Activated T-cell treated with anti-CD3 and anti-CD28 coated beads, Interleukin-2, amount 50 U/mL, for 72 hours (primary cell): ENCODE measurements around the gene APCDD1L. TPM values are rescaled to one million over a fixed set of nuclear protein-coding genes. Genes with fewer than 3 reads are reported as not detected.

Experiments used
- ATAC-seq, 2 donors: fragments of 150-1000 bp; cut with Tn5 transposase; replicated peaks in 1 of 2; 2 replicates each; pipeline ENCODE4 v1.10.0; 2021; ENCODE audit warnings: moderate library complexity in 2 of 2, mild to moderate bottlenecking in 1 of 2
- DNase-seq, 2 donors: peaks; one replicate each; pipeline ENCODE4 v3.0.0; 2021 to 2022; ENCODE audit warnings: mixed read lengths in 1 of 2
- H3K27ac Mint-ChIP-seq: one replicate; pipeline ENCODE4 v1.8.0; 2022; ENCODE audit warnings: mild to moderate bottlenecking, moderate library complexity, mixed read lengths
- H3K27me3 Mint-ChIP-seq: one replicate; pipeline ENCODE4 v1.8.0; 2022; ENCODE audit warnings: low read depth, mixed read lengths
- H3K36me3 Mint-ChIP-seq, 2 donors: one replicate each; pipeline ENCODE4 v1.8.0; 2022; ENCODE audit warnings: mixed read lengths in 2 of 2, mild to moderate bottlenecking in 1 of 2; ENCODE audit not compliant: insufficient read depth in 2 of 2
- H3K4me1 Mint-ChIP-seq: one replicate; pipeline ENCODE4 v1.8.0; 2022; ENCODE audit warnings: low read depth, mixed read lengths
- H3K4me3 Mint-ChIP-seq, 2 donors: one replicate each; pipeline ENCODE4 v1.8.0; 2022; ENCODE audit warnings: mild to moderate bottlenecking in 2 of 2, mixed read lengths in 2 of 2, moderate library complexity in 2 of 2
- H3K9me3 Mint-ChIP-seq, 2 donors: one replicate each; pipeline ENCODE4 v1.8.0; 2022; ENCODE audit warnings: mixed read lengths in 2 of 2
- total RNA-seq, 2 donors: library from RNA; stranded (reverse); gene quantifications; one replicate each; pipeline ENCODE4 v1.2.3, GENCODE V29; 2022

APCDD1L gene
- total RNA-seq, 2 donors from 2014 or later: not detected

DNA sequence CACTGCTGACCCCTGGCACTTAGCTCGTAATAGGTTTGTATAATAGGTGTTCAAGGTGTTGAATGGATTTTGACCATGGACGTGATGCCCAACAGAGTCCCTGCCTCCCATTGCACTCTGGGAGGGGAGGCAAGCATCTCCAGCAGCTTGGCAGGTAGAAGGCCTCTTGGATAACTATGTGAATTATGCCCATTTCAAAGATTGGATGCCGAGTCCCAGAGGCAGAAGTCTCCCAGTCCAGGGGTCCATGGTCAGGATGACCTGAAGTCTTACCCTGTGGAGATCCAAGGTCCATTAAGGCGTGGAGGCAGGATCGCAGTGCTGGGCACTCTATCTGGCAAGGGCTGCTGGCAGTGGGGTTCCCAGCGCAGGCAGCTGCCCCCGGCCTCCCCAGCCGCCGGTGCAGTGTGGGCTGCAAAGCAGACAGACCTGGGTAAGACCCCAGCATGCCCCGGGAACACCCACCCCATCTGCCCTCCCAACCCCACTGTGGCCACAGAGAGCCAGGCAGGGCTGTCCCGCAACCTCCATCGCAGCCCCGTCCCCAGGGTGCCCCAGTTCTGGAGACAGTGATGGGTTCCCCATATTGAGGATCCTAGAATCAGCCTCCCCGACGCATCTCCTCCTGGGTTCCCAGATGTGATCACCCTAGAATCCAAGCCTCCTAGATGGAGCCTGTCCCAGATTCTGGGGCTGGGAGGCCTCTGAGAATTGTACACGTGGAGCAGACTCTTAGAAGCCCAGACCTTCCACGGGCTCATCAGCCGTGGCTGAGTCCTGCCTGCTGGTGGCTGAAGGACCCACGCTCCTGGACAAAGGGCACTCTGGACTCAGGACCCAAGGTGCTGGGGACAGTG lies 44.6 kb downstream of the APCDD1L start:
- Mint-ChIP-seq H3K36me3 (no peaks in the 10 kb centered on the region), H3K27me3 (no peaks in the 10 kb centered on the region), H3K4me1 (no peaks in the 10 kb centered on the region), H3K4me3 (no peak overlapping the region), H3K9me3 (no peaks in the 10 kb centered on the region), H3K27ac (no peak overlapping the region)
- DNase-seq: no peak
- ATAC-seq: no peak

- ATAC-seq (no peak), DNase-seq (no peak)
- no peaks in the 10 kb centered on the region for H3K4me1 Mint-ChIP-seq
- H3K4me3 Mint-ChIP-seq: no peak overlapping the region
- H3K27ac Mint-ChIP-seq: no peak overlapping the region
- no peaks in the 10 kb centered on the region for H3K36me3 Mint-ChIP-seq
- no peaks in the 10 kb centered on the region for H3K27me3 Mint-ChIP-seq
- H3K9me3 Mint-ChIP-seq: no peaks in the 10 kb centered on the region
Measured at GRCh38 chr20:58469616-58470015, 45.6 kb downstream of the APCDD1L start.

GRCh38 chr20:58467572-58468527 lies 47.3 kb downstream of the APCDD1L start:
- ATAC-seq (no peak), DNase-seq (no peak)

GRCh38 chr20:58466729-58467571 lies 48.2 kb downstream of the APCDD1L start:
- H3K27ac Mint-ChIP-seq: no peak overlapping the region
- no peak overlapping the region for H3K4me3 Mint-ChIP-seq
- no peaks in the 10 kb centered on the region for H3K4me1 Mint-ChIP-seq
- no peaks in the 10 kb centered on the region for H3K27me3 Mint-ChIP-seq
- ATAC-seq (no peak), DNase-seq (no peak)
- no peaks in the 10 kb centered on the region for H3K9me3 Mint-ChIP-seq
- no peaks in the 10 kb centered on the region for H3K36me3 Mint-ChIP-seq

More at GRCh38 chr20:58467572-58468527, 47.3 kb downstream of the APCDD1L start:
- Mint-ChIP-seq H3K27me3 (no peaks in the 10 kb centered on the region), H3K9me3 (no peaks in the 10 kb centered on the region), H3K36me3 (no peaks in the 10 kb centered on the region), H3K4me3 (no peak overlapping the region), H3K4me1 (no peaks in the 10 kb centered on the region), H3K27ac (no peak overlapping the region)

DNA sequence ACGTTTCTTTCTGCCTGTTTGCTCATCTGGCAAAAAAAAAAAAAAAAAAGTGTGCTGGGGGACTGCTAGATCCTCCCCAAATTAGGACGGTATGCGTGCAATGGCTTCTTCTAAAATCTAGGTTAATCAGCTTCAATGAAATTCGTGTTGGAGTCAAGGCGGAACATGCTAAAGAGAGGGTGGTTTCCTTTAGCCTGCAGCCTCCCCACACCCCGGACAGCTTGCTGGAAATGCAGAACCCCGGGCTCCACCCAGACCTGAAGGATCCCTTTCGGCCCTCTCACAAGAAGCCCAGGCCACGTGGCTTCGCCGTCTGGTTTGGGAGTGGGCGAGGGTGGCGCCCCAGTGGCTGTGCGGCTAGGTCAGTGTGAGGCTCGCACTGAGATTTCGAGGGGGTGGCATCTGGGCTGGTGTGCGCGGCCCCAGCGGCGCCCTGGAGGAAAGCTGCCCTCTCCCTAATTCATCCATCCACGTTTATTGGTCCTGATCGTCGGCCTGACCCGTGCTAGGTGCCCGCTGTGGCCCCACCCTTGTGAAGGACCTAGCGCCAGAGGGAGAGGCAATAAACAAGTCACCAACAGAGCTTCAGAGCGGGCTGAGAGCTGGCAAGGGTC lies 49.0 kb downstream of the APCDD1L start:
- H3K4me1 Mint-ChIP-seq: no peaks in the 10 kb centered on the region
- no peaks in the 10 kb centered on the region for H3K36me3 Mint-ChIP-seq
- no peak overlapping the region for H3K27ac Mint-ChIP-seq
- DNase-seq (no peak), ATAC-seq (no peak)
- no peaks in the 10 kb centered on the region for H3K27me3 Mint-ChIP-seq
- H3K4me3 Mint-ChIP-seq: no peak overlapping the region
- H3K9me3 Mint-ChIP-seq: no peaks in the 10 kb centered on the region

- DNase-seq: no peak
- H3K4me1 Mint-ChIP-seq: no peaks in the 10 kb centered on the region
- no peaks in the 10 kb centered on the region for H3K36me3 Mint-ChIP-seq
- no peaks in the 10 kb centered on the region for H3K9me3 Mint-ChIP-seq
- no peaks in the 10 kb centered on the region for H3K27me3 Mint-ChIP-seq
- H3K27ac Mint-ChIP-seq: no peak overlapping the region
- H3K4me3 Mint-ChIP-seq: no peak overlapping the region
- ATAC-seq: no peak
Measured at GRCh38 chr20:58464838-58465237, 50.4 kb downstream of the APCDD1L start.

- DNase-seq (no peak), ATAC-seq (no peak)
- no peak overlapping the region for H3K4me3 Mint-ChIP-seq
- H3K36me3 Mint-ChIP-seq: no peaks in the 10 kb centered on the region
- no peak overlapping the region for H3K27ac Mint-ChIP-seq
- H3K4me1 Mint-ChIP-seq: peaks cover 6% of the 10 kb centered on the region
- no peaks in the 10 kb centered on the region for H3K27me3 Mint-ChIP-seq
- no peaks in the 10 kb centered on the region for H3K9me3 Mint-ChIP-seq
Measured at GRCh38 chr20:58463256-58463655, 51.9 kb downstream of the APCDD1L start.

- Mint-ChIP-seq H3K4me1 (peaks cover 12% of the 10 kb centered on the region), H3K9me3 (no peaks in the 10 kb centered on the region), H3K27me3 (no peaks in the 10 kb centered on the region), H3K36me3 (no peaks in the 10 kb centered on the region), H3K27ac (no peak overlapping the region), H3K4me3 (no peak overlapping the region)
- DNase-seq: no peak
- peak in 1 of 2 donors; percentile 20 for ATAC-seq
Measured at GRCh38 chr20:58461899-58462298, 53.3 kb downstream of the APCDD1L start.

GRCh38 chr20:58461104-58461503 lies 54.1 kb downstream of the APCDD1L start:
- DNase-seq (no peak), ATAC-seq (peak in 1 of 2 donors; percentile 8)
- no peak overlapping the region for H3K4me3 Mint-ChIP-seq
- no peaks in the 10 kb centered on the region for H3K36me3 Mint-ChIP-seq
- H3K4me1 Mint-ChIP-seq: peaks cover 12% of the 10 kb centered on the region
- H3K27me3 Mint-ChIP-seq: no peaks in the 10 kb centered on the region
- no peak overlapping the region for H3K27ac Mint-ChIP-seq
- H3K9me3 Mint-ChIP-seq: no peaks in the 10 kb centered on the region

DNA sequence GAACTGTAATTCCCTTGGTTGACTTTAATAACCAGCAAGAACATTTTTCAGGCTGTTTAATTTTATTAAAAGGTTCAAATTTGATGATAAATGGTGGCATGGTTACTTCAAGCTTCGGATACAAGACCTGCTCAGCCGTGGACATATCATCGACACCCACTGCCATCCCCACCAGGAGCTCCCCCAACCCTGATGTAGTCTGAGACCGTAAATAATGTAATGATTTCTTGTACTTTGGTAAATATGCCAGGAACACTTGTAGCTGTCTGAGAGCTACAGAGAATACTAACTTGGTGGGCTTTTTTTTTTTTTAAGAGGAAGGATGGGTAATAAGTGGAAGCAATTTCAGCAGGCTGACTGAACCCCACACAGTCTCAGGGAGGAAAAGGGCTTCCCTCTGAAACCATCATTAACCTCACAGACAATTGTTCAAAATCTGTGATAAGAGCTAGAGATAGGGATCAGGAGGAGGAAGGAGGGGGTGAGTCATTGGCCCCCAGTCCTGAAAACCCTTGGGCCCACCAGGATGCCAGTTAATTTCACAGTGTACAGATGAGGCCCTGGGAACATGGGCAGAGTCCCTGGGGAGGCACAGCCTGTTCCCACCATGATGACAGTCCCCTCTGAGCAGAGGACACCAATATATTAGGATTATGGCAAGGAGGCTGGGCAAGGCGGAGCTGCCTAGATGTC lies 56.0 kb downstream of the APCDD1L start:
- no peak for DNase-seq
- no peak overlapping the region for H3K4me3 Mint-ChIP-seq
- H3K9me3 Mint-ChIP-seq: peaks cover 4% of the 10 kb centered on the region in 2 donors
- peaks cover 4 to 7% of the 10 kb centered on the region in 2 donors for H3K36me3 Mint-ChIP-seq
- peaks cover 12% of the 10 kb centered on the region for H3K4me1 Mint-ChIP-seq
- no peak overlapping the region for H3K27ac Mint-ChIP-seq
- no peak for ATAC-seq
- no peaks in the 10 kb centered on the region for H3K27me3 Mint-ChIP-seq

DNA sequence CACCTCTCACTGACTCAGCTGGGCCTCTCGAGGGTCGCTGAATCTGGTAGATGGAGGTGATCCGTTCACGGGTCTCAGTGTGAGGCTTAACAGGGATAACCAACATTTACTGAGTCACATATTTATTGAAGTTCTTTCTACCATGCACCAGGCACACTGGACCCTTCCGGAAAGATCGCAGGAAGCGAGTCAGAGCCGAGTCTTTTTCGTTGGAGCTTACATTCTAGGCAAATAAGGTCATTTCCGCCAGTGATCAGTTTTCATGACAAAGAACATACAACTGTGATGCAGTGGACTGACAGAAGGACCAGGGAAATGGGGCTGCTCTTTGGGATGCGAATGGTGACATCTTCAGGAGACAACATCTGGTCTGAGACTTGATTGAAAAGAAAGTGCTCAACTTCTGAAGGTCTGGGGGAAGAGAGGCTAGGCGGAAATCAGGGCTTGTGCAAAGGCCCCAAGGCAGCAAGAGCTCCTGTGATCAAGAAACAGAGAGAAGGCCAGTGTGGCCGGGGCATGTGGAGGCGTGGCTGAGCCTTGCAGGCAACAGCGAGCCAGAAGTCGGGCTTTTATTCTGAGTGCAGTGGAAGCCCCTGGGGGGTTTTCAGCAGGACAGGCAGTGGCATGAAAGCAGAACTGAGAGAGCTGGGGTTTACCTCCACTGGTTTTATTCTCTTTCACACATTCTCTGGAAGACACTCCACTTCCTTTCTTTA lies 56.7 kb downstream of the APCDD1L start:
- peak in 1 of 2 donors; percentile 28 for ATAC-seq
- DNase-seq: peak in 1 of 2 donors; percentile 16
- Mint-ChIP-seq H3K27ac (no peak overlapping the region), H3K36me3 (peaks cover 7% of the 10 kb centered on the region in 2 donors), H3K4me1 (peaks cover 12% of the 10 kb centered on the region), H3K4me3 (no peak overlapping the region), H3K27me3 (no peaks in the 10 kb centered on the region), H3K9me3 (peaks cover 7 to 8% of the 10 kb centered on the region in 2 donors)
